22Rv1 (cell line): ENCODE measurements around the gene RFPL4A.

ENCODE experiments used
- ZFX ChIP-seq: fragments of 450-650 bp; IDR thresholded peaks from 2 replicates; pipeline ENCODE4 v1.6.1; 2017; ENCODE audit warnings: antibody characterized with exemption, borderline replicate concordance
- TF ChIP-seq, protein P1 (sequence below): fragments of 450-650 bp; IDR thresholded peaks from 2 replicates; pipeline ENCODE4 v1.5.1; 2017; ENCODE audit warnings: mild to moderate bottlenecking

DNA sequence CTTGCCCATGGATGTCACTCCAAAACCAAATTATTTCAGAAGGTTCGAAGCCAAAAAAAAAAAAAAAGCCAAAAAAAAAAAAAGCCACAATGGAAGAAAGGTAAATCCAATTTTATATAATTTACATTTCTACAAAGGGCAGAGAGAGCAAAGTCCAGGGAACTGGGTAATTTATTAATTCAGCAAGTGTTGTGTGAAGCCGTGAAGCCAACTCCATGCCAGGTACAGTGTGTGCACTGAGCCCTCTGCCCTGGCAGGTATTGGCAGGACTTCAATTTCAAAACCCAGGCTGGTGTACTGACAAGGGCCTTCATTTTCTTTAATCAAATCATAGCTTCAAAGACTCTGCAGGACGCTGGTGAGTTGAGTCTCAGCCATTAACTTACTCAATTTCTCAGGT, 5.5 kb upstream of the RFPL4A start:
- TF ChIP-seq, protein P1, sequence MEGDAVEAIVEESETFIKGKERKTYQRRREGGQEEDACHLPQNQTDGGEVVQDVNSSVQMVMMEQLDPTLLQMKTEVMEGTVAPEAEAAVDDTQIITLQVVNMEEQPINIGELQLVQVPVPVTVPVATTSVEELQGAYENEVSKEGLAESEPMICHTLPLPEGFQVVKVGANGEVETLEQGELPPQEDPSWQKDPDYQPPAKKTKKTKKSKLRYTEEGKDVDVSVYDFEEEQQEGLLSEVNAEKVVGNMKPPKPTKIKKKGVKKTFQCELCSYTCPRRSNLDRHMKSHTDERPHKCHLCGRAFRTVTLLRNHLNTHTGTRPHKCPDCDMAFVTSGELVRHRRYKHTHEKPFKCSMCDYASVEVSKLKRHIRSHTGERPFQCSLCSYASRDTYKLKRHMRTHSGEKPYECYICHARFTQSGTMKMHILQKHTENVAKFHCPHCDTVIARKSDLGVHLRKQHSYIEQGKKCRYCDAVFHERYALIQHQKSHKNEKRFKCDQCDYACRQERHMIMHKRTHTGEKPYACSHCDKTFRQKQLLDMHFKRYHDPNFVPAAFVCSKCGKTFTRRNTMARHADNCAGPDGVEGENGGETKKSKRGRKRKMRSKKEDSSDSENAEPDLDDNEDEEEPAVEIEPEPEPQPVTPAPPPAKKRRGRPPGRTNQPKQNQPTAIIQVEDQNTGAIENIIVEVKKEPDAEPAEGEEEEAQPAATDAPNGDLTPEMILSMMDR, result no peak
- TF ChIP-seq ZFX, result no peak
